ENCODE data around the gene CAMTA1.

Gene CAMTA1

DNA sequence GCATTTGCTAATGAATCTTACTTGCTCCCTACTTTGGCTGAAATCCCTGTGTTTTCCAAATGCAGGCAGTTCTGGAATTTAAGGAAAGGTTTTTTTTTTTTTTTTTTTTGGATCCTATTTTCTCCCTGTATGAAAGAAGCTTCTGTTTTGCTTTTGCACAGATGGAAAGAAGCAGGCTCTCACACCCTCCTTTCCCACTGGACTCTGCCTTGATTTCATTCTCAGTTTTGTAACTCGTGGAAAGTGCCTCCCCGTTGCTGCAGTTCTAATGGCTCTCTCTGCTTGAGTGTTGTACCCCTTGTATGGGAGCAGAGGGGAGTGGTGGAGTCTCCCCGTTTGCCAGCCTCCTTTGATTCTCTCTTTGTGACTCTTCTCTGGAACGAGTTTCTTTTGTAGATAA is 291.9 kb downstream of the CAMTA1 start:
- DNase-seq (ENCODE audit: low read depth), result no peak

DNA sequence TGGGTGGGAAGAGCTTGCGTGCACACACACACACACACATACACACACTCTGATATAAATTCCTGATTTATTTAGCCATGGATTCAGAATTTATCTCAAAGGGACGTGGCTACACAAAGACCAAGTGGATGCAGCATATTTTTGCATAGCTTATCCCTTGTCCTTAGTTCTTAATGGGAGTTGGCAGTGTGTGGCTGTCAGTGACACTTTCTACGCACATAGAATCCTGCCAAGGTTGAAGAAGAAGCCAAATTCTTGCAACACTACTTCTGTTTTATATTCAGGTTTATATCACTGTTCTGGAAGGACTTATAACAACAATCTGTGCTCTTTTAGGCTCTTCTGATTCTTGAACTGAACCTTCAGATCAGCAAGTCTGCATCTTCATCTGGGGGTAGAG is 292.7 kb downstream of the CAMTA1 start:
- DNase-seq (ENCODE audit: low read depth), result no peak

DNA sequence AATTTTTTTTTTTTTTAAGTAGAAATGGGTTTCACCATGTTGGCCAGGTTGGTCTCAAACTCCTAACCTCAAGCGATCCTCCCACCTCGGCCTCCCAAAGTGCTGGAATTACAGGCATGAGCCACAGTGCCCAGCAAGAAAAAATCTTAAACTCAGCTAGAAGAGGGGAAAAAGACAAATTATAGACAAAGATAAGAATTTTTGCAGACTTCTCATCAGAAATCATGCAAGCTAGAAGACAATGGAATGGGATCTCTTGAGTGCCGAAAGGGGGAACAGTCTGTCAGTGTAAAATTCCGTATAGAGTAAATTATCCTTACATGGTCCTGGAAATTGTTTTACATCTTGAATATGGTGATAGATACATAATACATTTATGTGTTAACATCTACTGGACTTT is 294.4 kb downstream of the CAMTA1 start:
- DNase-seq (ENCODE audit: low read depth), result no peak

DNA sequence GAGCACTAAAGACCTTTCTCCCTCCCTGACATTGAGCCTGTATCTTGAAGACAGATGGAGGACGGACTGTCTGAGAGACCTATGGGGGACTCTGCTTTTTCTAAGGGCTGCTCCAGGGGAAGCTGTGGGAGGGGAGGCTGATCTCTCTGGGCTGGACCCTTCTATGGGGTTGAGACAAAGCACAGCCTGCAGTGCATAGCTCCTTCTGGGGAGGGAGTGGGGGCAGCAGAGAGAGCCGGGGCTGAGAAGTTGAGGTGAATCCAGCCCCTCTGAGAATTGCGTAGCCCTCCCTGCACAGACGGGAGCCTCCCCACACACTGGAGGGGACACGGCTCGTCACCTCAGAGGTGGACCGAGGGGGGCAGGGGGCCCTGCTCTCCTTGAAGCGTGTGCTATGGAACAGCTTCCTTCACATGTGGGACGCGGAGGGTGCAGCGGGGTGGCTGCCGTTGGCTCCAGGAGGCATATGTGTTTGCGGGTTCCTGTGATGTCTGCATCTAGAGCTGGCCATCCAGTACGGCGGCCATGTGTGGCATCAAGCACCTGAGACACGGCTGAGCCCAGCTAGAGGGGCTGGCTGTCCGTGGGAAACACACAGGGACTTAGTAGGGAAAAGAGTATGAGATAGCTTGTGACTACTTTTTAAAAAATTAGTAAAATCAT is 299.1 kb downstream of the CAMTA1 start:
- DNase-seq (ENCODE audit: low read depth), result no peak

DNA sequence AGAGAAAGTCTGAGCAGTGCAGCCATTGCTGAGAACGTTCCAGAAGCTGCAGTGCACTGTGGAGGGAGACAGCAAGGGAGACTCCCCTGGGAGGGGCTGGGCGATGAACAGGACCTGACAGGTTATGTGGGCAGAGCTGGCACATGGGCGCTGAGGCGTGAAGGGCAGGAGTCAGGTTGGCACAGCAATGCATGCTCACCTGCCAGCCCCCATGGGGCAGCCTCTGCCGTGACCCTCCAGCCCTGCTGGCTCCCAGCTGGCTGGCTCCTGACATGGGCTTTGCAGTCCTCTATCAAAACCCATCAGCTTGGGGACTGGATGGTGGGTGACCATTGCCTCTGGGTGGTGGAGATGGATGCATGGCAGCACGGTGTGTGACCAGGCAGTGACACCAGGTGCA is 300.3 kb downstream of the CAMTA1 start:
- no peak for DNase-seq (ENCODE audit: low read depth)

DNA sequence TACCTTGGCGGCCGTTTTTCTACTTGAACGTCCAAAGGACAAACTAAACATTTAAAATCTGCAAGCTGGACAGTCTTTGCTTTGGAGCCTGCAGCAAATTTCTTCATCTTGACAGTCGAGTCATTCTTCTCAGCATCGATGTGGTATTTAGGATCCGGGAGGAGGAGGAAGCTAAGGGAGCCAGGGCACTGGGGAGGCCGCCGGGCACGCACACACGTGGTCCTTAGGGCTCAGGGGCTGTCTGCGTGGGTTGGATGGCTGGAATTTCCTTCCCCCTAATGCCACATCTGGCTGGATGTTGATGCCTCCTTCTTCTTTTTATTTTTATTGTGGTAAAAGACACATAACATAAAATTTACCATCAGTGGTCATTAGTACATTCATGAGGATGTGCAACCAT is 300.9 kb downstream of the CAMTA1 start:
- DNase-seq (ENCODE audit: low read depth), result no peak

DNA sequence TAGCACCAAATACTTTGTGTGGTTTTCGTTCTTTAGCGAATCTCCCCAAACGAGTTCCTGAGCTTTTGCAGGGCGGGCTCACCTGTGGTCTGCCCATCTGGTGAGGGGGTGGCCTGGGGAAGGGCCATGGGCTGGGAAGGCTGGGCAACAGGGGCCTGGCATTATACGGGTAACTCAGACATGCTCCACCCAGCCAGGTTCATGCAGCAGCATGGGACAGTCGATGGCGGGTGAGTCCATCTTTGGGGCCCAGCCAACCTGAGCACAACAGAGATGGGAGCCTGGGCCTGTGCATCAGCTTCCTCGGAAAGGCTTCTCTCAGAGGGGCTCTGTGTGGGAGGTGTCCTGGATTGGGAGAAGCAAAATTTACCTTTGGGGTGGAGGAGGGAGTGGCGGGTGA is 302.6 kb downstream of the CAMTA1 start:
- DNase-seq (ENCODE audit: low read depth), result no peak

DNA sequence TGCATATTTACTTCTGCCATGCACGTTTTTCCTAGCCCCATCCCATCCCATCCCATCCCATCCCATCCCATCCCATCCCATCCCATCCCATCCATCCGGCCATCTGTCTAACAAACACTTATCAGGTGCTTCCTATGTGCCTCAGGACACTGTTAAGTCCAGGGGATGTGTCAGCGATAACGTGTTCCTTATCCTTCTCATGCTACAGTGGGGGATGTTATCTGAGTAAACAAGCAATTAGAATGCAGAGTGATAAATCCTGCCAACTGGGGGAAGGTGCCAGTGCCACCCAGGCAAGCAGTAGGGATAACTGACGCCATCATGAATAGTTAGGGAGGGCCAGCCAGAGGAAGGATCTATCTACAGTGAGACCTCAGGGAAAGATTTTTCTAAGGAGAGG is 304.2 kb downstream of the CAMTA1 start:
- DNase-seq (ENCODE audit: low read depth), result no peak

DNA sequence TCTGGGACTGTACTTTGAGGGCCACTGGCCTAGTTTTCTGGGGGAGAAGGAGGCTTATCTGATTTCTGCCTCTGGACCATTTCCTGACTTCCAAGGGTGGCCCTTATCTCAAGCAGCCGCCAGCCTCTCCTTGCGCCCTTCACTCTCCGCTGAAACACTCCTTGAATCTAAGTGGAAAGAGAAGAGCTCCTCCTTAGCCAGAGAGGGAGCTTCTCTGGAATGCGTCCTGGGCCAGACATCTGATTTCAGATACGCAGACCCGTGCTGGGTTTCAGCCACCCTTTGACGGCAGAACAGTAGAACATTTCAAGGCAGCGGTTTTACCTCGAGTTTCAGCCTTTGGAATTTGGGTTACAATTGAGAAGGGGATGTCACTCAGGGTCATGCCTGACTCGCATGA is 308.0 kb downstream of the CAMTA1 start:
- no peak for DNase-seq (ENCODE audit: low read depth)

DNA sequence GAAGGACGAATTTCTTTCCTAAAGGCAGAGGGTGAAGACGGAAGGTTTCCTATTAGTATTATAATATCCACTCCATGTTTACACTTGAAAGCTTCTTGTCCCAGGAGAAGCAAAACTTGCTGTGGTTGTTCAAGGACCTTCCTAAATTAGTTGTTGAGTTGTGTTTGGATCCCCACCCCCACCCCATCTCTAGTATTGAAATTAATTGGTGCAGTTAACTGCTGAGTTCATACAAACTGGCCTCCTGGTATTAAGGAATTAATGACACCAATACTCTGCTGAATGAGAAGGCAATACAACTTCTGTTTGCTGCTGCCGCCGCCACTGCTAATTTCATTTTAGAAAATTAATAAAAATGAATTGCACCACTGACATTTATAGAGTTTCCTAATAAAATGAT is 308.8 kb downstream of the CAMTA1 start:
- DNase-seq (ENCODE audit: low read depth), result no peak

DNA sequence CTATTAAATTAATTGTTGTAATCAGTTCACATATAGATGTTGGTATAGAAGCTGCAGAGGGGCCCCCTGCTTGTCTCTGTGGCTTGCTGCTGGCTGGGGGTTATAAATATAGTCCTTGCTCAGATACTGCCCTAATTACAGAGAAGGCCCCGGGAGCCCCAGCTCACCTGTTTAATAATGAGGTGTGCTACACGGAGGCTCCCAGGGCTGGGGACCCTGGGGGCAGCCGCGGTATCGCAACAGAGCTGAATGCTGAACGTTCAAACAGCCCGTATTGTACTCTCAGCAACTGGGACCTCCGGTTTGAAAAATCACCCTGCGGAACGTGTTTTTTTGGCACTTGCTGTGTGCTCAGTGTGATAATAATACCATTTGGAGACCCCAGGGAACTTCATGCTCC is 309.3 kb downstream of the CAMTA1 start:
- no peak for DNase-seq (ENCODE audit: low read depth)

DNA sequence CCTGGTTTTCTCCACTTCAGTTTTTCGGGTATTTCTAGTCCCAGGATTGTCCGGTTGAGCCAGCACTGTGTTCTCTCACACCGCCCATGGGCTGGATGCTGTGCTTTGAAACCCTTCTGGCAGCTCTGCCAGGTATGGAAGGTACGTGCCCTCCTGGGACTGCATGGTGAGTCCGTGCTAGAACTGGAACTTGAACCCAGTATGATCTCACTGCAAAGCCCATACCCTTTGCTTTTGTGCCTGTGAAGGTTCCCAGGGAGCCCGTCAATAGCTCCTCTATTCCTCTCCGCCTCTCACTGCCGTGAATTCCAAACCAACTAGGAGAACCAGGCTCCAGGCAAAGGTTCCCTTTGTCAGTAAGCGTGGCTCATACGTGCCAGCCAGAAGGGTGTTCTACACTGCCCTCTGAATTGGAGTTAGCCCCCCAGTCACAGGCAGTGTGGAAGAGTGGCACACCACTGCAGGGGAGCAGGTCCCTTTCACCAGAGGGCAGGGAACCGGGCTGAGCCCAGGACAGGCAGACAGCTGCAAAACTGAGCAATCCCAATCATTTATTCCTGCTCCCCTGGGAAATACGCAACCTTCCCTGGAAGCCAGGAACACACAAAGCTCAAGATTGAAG is 310.2 kb downstream of the CAMTA1 start:
- DNase-seq (ENCODE audit: low read depth), result no peak

DNA sequence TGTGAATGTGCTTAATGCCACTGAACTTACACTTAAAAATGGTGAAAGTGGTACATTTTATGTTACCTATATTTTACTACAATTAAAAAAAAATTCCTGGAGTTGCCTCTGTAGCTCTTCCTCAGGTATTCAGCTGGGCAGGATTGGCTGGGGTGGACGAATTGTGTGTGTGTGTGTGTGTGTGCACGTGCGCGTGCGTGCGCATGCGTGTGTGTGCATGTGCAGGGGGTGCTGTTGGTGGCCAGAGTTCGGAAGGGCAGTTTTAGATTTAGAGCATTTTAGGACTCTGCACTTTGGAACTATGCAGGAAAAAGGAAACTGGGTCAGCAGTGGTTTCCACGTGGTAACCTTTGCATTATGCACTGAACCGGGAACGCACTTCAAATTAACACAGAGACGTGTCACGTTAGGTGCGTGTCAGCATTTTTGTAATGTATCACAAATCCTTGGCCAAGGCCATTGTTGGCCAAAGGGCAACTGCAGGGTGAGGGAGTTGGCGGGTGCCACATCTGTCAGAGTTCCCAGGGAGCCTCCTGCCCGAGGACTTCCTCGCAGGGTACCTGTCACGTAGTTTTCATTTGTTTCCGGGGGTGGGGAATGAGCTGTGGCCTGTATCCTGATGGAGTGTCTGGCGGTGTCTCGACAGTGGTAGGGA is 312.8 kb downstream of the CAMTA1 start:
- no peak for DNase-seq (ENCODE audit: low read depth)

DNA sequence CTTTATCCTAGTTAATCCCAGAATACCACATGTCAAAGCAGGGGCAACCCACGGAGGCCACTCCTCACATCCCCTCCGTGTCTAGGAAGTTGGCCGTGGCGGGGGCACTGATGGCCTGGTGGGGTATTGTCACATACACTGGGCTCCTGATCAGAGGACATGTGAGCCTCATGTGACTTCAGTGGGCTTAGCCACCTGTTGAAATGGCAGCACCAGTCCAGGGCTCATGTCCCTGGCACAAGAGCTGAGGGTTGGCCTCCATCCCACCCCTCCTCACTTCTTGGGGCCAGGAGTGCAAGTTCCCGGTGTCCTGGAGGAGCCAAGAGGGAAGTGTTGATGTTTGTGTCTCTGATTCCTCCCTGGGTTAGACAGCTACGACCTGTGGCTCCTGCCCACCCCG is 313.4 kb downstream of the CAMTA1 start:
- DNase-seq (ENCODE audit: low read depth), result no peak

DNA sequence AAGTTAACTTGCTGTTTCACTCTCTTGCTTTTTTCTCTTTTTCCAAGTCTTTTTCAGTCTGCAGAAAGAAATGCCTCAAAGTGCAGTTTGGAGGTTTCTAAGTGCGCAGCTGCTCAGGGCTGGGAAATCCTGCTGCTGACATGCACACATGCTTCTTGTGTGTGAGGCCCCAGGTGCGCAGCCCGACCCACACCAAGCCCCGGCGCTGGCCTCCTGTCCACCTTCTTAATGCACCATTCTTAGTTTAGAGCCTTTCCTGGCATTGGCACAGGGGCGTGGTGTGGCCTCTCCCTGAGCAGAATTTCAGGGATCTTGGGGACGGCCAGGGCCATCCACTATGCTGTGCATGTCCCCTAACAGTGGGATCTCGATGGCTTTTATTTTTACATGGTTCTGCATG is 315.2 kb downstream of the CAMTA1 start:
- no peak for DNase-seq (ENCODE audit: low read depth)

DNA sequence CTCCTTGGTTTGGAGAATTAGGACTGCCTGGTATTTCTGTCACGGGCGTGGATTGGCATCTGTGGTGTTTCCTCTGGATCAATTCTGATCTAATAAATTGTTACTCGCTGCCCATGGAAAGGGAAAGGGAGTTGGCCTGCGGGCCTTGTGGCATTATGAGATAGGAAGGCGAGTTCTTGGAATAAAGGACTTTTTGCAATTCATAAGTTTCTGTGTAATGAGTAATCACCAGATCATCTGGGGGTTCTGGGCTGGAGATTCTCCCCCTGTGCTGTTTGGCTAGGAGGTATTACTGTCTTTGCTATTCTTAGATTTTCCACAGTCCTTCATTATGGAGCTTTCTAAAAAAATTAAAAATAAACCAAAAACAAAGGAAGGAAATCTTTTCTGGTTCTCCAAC is 315.9 kb downstream of the CAMTA1 start:
- DNase-seq (ENCODE audit: low read depth), result no peak

DNA sequence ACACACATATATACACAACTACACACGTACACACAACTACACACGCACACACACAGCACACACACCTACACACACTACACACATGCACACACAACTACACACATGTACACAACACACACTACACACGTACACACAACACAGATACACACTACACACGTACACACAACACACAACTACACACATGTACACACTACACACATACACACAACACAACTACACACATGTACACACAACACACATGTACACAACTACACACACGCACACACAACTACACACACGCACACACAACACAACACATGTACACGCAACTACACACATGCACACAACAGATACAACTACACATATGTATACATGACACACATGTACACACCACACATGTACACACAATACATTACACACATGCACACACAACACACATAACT is 318.1 kb downstream of the CAMTA1 start:
- no peak for DNase-seq (ENCODE audit: low read depth)

DNA sequence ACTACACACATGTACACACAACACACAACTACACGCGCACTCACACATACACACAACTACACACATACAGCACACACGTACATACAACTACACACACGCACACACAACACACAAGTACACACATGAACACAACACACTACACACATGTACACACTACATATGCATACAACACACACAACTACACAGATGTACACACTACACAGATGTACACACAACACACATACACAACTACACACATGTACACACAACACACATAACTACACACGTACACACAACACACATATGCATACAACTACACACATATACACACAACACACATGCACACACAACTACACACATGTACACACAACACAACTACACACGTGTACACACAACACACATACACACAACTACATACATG is 318.6 kb downstream of the CAMTA1 start:
- no peak for DNase-seq (ENCODE audit: low read depth)

DNA sequence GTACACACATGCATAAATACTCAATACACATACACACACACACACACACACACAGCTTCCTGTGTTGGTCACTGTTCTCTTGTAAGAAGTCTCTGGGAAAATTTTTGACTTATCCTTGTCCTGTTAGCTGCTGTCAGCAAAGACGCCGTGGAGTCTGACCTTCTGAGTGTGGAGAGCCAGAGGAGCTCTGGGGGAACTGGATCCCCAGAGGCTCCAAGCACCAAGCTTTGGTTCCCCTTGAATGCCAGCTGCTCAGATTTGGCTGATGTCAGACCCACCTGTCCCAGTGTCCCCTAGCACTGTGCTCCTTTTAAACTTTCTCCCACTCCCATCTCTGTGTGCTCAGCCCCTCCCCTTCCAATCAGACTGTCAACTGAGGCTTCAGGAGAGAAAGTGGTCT is 319.1 kb downstream of the CAMTA1 start:
- DNase-seq (ENCODE audit: low read depth), result peak; percentile 15

DNA sequence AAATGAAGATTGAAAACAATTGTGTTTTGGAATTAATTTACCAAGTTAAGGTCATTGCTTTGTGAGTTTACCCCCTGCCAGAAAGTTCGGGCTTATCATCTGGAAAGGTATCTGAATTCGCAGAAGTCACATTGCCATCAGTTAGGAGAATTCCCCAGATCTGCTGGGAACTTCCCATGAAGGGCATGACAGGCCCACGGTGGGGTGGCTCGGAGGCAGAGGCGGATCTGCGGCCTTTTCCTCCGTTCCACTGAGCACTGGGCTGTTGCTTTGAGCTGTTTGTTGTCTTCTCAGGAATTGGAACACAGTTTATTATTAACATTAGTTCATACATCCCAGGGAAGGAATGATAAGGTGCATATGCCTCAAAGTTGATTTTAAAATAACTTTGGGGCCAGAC is 320.0 kb downstream of the CAMTA1 start:
- no peak for DNase-seq (ENCODE audit: low read depth)

DNA sequence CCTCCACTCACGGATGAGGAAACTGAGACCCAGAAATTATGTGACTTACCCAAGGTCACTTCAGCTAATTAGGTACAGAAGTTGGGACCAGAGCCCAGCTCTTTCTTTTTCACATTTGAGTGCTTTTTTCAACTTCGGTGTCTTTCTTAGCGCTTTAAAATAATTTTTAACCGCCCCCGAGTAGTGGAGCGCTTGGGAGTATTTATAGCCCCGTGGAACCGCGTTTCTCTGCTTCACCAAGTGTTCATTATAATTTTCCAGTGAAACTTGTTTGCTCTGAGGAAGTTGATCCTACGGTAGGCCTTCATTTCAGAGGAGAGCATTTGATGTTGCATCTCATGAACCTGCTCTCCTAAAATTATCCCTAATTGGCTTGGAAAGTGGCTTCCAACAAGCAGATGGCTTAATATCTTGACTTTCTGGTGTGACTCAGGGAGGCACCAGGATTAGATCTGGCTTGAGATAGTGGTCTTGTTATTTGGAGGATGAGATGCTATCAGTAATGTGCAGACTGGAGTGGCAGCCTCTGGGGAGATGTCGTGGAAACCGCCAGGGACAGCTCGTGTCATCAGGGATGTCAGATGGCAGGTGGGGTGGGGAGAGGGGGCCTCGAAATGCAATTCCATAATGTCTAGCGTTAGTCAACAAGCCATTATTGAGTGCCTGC is 321.3 kb downstream of the CAMTA1 start:
- no peak for DNase-seq (ENCODE audit: low read depth)

DNA sequence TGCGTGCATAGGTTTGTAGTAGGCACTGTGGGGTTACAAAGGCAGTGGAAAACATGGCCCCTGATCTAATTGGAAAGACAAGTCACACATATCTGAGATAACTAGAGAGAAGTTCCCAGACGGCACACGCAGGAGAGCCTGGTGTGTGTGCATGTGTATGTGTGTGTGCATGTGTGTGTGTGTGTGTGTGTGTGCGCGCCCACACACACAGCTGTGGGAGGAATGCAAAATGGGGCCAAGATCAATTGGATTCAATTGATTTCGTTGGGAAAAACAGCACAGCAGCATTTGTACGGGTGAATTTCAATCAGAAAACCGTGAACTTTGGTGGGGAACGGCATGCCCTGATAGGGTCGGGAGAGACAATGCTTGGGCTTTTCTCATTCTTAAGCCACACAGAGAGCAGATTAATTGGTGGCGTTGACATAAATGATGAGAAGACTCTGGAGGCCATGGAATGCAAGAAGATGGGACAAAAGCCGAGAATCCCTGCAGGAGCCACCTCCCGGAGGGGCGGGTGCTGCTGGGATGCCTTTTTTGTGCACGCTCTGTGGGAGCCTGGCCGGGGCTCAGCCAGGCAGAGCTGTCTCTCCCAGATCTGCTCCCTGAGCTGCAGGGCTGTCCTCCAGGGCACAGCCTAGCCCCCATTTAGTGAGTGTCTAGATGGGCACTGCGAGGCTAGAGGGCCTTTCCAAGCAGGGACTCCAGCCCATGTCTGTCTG is 322.0 kb downstream of the CAMTA1 start:
- no peak for DNase-seq (ENCODE audit: low read depth)

DNA sequence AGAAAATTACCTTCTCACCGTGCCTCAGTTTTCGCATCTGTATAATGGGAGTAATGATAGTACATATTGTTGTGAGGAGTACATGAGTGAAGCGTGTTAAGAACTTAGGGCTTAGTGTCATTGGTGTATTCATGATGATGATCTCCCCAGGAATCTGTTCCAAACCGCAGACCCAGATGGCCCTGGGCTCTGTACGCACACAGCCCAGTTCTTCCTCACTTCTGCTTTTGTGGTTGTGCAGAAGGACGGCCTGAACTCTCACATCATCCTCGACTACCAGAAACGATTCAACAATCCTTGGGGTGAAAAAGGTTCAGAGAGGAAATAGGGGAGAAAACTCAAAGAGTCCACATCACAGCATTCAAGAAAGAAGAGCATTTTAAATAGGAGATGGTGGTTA is 323.0 kb downstream of the CAMTA1 start:
- DNase-seq (ENCODE audit: low read depth), result no peak

Data from ELR (cell line).